Bronchial epithelial cell (primary cell): ENCODE measurements around the gene STXBP6. TPM values are rescaled to one million over a fixed set of nuclear protein-coding genes. Genes with fewer than 3 reads are reported as not detected.
"Not testable (repeated sequence)": the region's sequence is repeated elsewhere in the genome, so short reads cannot be mapped to it uniquely, and the experiment has no call there.

ENCODE experiments used
- DNase-seq: peaks from one replicate; pipeline ENCODE4 v3.0.0-alpha.2; 2010; ENCODE audit warnings: low read depth
- FAIRE-seq: peaks from 2 replicates; lab custom pipeline; 2011; peaks lifted over from hg19 to GRCh38; lab: Jason Lieb, UNC
- H3K27me3 ChIP-seq: 2 replicates; pipeline ENCODE4 v1.5.1; 2011; ENCODE audit warnings: low read length; ENCODE audit not compliant: control insufficient read depth, insufficient read depth
- H3K36me3 ChIP-seq: 2 replicates; pipeline ENCODE4 v1.5.1; 2011; ENCODE audit warnings: low read length; ENCODE audit not compliant: control insufficient read depth, insufficient read depth
- H3K4me3 ChIP-seq: 2 replicates; pipeline ENCODE4 v1.5.1; 2011; ENCODE audit warnings: mild to moderate bottlenecking, low read depth, low read length, control low read depth
- total RNA-seq: library from RNA; depleted of rRNA; stranded (reverse); fragments of >200 nt; gene quantifications from 2 replicates; pipeline ENCODE4 v1.2.1, GENCODE V29; 2014
- TF ChIP-seq, protein P1 (sequence below): IDR thresholded peaks from 2 replicates; pipeline ENCODE4 v1.5.1; 2011; ENCODE audit warnings: mild to moderate bottlenecking, moderate library complexity, low read length, control low read depth, inconsistent platforms; ENCODE audit not compliant: insufficient read depth, severe bottlenecking

STXBP6 gene
- total RNA-seq, 1 donor from 2014 or later, result not detected

DNA sequence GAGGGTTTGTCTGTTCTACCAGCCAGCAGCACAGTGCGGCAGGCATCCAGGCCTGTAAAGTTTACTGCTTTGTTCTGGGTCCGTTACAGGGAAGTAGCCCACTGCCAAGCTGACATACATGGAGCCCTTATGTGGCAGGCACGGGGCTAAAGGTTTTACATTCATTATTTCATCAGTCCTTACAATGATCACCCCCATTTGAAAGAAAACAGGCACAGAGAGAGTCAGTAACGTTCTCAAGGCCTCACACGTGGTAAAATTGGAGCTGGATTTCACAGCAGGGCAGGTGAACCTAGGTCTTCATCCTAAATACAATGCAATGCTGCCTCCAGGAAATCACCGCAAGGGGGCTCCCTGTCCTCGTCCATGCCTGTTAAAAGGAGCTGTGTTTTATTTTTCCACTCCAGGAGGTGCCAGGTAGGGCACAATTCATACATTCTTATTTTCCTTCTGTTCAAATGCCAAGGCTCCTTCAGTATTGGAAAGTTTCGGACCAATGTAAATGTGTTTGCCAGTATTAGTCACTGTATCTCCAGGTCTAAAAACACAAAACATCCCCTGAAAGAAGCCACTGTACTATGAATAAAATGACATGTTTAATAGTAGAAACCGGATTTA, 243.8 kb downstream of the STXBP6 start:
- TF ChIP-seq, protein P1, sequence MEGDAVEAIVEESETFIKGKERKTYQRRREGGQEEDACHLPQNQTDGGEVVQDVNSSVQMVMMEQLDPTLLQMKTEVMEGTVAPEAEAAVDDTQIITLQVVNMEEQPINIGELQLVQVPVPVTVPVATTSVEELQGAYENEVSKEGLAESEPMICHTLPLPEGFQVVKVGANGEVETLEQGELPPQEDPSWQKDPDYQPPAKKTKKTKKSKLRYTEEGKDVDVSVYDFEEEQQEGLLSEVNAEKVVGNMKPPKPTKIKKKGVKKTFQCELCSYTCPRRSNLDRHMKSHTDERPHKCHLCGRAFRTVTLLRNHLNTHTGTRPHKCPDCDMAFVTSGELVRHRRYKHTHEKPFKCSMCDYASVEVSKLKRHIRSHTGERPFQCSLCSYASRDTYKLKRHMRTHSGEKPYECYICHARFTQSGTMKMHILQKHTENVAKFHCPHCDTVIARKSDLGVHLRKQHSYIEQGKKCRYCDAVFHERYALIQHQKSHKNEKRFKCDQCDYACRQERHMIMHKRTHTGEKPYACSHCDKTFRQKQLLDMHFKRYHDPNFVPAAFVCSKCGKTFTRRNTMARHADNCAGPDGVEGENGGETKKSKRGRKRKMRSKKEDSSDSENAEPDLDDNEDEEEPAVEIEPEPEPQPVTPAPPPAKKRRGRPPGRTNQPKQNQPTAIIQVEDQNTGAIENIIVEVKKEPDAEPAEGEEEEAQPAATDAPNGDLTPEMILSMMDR, result peak; percentile 84
- no peaks in the 10 kb centered on the region for H3K36me3 ChIP-seq
- peak; percentile 44 for DNase-seq
- H3K4me3 ChIP-seq, result no peak overlapping the region
- peaks cover 2% of the 10 kb centered on the region for H3K27me3 ChIP-seq
- peak; percentile 32 for FAIRE-seq

DNA sequence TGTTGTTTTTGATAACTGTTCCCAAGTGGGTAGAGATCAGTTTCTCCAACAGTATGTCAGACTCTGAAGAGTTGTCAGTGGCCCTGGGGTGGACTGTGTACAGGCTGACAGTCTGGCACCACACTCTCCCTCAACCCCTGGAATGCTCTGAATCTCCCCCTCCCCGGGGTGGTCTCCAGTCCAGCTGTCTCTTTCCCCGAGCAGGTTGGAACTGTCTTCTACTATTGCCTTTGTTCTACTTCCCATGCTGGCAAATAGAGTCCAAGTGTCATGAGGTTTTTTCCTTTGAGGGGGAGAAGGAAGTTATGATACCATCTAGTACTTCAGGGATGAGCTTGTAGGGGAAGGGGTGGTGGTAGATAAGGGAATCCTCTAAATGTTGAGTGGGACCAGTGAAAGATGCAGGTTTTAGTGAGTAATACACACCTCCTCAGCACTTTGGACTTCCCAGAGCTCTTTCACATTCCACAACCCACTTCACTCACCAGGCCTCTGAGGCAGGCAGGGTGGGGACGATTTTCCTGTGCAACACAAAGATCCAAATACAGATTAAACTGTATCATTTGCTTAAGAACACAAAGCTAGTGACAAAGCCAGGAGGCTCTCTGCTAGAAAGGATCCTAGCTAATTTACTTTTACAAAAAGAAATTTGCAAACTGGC, 245.3 kb downstream of the STXBP6 start:
- H3K36me3 ChIP-seq, result no peaks in the 10 kb centered on the region
- TF ChIP-seq, protein P1, result no peak
- no peak overlapping the region for H3K4me3 ChIP-seq
- DNase-seq (no peak), FAIRE-seq (no peak)
- H3K27me3 ChIP-seq, result peaks cover 2% of the 10 kb centered on the region

DNA sequence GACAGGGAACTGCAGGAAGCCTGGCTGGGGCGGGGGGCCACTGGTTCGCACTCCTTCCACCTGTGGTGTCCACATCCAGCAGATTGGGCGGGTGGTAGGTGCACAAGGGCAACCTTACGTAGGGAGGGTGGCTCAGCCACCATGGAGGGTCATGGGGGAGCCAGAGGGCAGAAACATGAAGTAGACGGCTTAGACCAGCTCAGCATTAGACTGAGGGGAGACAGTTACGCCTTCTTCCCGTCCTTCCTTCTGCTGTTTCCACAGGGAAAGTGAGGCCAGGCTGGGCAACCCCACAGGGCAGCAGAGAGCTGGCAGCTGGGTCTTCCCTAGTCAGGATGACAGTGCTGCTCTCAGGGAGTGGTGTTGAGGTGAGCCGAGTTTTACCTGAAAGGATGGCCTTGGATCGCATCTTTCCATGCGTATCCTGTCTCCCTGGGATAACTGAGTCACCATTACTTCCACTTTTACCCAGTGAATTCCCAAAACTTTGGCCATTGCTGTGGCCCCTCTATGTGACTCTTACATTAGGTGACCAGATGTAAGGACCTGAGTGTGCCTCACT, 245.9 kb downstream of the STXBP6 start:
- Histone ChIP-seq H3K4me3 (no peak overlapping the region), H3K36me3 (no peaks in the 10 kb centered on the region), H3K27me3 (peaks cover 2% of the 10 kb centered on the region)
- DNase-seq (no peak), FAIRE-seq (no peak)
- TF ChIP-seq, protein P1, result no peak

DNA sequence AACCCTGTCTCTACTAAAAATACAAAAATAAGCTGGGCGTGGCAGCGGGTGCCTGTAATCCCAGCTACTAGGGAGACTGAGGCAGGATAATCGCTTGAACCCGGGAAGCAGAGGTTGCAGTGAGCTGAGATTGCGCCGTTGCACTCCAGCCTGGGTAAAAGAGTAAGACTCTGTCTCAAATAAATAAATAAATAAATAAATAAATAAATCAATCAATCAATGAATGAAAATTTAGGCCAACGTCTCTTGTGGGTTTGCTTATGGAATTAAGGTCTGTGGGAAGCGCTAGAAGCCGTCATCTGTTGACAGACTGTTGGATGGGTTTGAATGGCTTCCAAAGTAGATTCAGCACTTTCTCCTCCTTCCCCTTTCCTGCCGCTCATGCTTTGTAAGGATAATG, 246.5 kb downstream of the STXBP6 start:
- not testable (repeated sequence) for DNase-seq, H3K4me3 ChIP-seq, H3K36me3 ChIP-seq, H3K27me3 ChIP-seq, FAIRE-seq

DNA sequence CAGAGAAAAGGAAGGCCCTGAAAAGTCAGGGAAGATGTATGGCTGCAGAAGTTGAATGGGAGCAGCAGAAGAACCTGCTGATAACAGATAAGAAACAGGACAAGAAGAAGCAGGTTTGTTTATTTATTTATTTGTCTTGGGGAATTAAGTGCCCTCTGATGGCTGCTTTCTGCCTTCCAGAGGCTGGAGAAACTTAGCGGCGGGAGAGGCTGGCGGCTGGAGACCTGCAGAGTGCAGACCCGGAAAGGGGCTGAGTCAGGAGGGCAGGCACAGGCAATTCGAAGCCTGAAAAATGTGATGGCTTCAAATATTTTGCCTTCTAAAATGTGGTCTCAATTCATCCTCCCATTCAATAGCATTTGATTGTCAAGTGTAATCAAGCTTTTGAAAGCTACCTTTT, 247.7 kb downstream of the STXBP6 start:
- DNase-seq, result no peak
- H3K36me3 ChIP-seq, result no peaks in the 10 kb centered on the region
- FAIRE-seq, result no peak
- no peaks in the 10 kb centered on the region for H3K27me3 ChIP-seq
- H3K4me3 ChIP-seq, result no peak overlapping the region
- TF ChIP-seq, protein P1, result no peak

DNA sequence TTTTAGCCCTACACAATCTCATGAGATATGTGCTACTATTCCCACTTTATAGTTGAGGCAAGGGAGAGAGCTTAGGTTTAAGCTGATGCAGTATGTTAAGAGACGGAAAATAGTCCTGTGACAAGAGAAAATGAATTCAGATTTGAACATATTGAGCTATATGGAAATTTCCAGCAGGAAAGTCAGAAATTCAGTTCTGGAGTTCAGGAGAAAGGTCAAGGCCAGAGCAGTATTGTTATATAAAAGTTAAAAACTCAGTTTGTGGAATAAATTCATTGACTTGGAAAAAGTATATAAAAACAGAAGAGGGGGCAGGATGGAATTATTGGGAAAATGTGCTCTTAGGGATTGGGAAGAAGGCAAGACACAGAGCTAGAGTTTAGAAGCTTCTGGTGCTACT, 248.9 kb downstream of the STXBP6 start:
- Histone ChIP-seq H3K4me3 (no peak overlapping the region), H3K36me3 (no peaks in the 10 kb centered on the region), H3K27me3 (no peaks in the 10 kb centered on the region)
- FAIRE-seq (no peak), DNase-seq (no peak)
- TF ChIP-seq, protein P1, result no peak
